ENCODE data around the gene CPAMD8.

DNA sequence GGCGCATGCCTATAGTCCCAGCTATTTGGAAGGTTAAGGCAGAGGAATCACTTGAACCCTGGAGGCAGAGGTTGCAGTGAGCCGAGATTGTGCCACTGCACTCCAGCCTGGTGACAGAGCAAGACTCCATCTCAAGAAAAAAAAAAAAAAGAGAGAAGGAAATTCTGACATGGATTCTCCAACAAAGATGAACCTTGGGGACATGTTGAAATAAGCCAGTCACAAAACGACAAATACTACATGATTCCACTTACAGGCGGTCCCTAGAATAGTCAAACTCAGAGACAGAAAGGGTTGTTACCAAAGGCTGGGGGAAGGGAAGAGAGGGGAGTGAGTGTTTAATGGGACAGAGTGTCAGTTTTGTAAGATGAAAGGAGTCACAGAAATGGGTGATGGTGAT is 71.4 kb downstream of the CPAMD8 start:
- no peak for TF ChIP-seq POLR2A (IDR thresholded peaks at IDR 0.05)
- TF ChIP-seq, protein P1, sequence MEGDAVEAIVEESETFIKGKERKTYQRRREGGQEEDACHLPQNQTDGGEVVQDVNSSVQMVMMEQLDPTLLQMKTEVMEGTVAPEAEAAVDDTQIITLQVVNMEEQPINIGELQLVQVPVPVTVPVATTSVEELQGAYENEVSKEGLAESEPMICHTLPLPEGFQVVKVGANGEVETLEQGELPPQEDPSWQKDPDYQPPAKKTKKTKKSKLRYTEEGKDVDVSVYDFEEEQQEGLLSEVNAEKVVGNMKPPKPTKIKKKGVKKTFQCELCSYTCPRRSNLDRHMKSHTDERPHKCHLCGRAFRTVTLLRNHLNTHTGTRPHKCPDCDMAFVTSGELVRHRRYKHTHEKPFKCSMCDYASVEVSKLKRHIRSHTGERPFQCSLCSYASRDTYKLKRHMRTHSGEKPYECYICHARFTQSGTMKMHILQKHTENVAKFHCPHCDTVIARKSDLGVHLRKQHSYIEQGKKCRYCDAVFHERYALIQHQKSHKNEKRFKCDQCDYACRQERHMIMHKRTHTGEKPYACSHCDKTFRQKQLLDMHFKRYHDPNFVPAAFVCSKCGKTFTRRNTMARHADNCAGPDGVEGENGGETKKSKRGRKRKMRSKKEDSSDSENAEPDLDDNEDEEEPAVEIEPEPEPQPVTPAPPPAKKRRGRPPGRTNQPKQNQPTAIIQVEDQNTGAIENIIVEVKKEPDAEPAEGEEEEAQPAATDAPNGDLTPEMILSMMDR (IDR thresholded peaks at IDR 0.05) = no peak

Data from body of pancreas (tissue), 4 donors.